ENCODE results near the gene PSAPL1.

PSAPL1 gene

GRCh38 chr4:7439699-7440098 lies 5.0 kb upstream of the PSAPL1 start:
- Histone ChIP-seq H3K9ac (ENCODE audit: low read length) (no peak overlapping the region), H2AK5ac (ENCODE audit: low read length) (no peak overlapping the region), H4K12ac (ENCODE audit: low read depth, low read length) (no peak overlapping the region), H3K14ac (ENCODE audit: low read length) (no peak overlapping the region), H2BK5ac (ENCODE audit: low read depth, low read length, poor library complexity) (no peak overlapping the region), H3K4ac (ENCODE audit: low read depth, low read length) (no peak overlapping the region), H3K4me3 (ENCODE audit: low read depth, low read length) (peak overlapping the region; percentile 25), H3K4me1 (ENCODE audit: control insufficient read depth in 1 of 2, insufficient read depth in 2 of 2, low read length in 2 of 2) (peaks cover 0 to 3% of the 10 kb centered on the region in 2 experiments), H4K8ac (ENCODE audit: low read depth, low read length) (no peak overlapping the region), H4K91ac (ENCODE audit: low read depth, low read length) (no peak overlapping the region), H3K4me2 (ENCODE audit: low read length) (no peak overlapping the region), H3K27ac (ENCODE audit: low read depth, low read length) (no peak overlapping the region), H3K36me3 (ENCODE audit: control insufficient read depth in 1 of 2, insufficient read depth in 2 of 2, low read length in 2 of 2) (no peaks in the 10 kb centered on the region), H3K23ac (ENCODE audit: low read length) (no peak overlapping the region), H3K79me1 (ENCODE audit: low read length) (no peaks in the 10 kb centered on the region), H3K27me3 (ENCODE audit: insufficient read depth, low read length) (no peaks in the 10 kb centered on the region), H2BK12ac (ENCODE audit: low read length) (no peak overlapping the region), H3K9me3 (ENCODE audit: insufficient read depth, low read depth, low read length) (peaks cover 2% of the 10 kb centered on the region), H3K18ac (ENCODE audit: low read length) (no peak overlapping the region), H3K79me2 (ENCODE audit: control insufficient read depth, insufficient read depth, low read length, poor library complexity) (no peaks in the 10 kb centered on the region), H2BK120ac (ENCODE audit: insufficient read depth, low read length, poor library complexity) (no peak overlapping the region), H2AFZ (ENCODE audit: insufficient read depth, low read length, poor library complexity) (no peak overlapping the region)
- no peak for DNase-seq
- WGBS (ENCODE audit: extremely low coverage, insufficient coverage, insufficient read length) = no CpG with 5 or more reads among the region's 2 CpGs

- Histone ChIP-seq H3K79me2 (ENCODE audit: control insufficient read depth, insufficient read depth, low read length, poor library complexity) (no peaks in the 10 kb centered on the region), H2BK12ac (ENCODE audit: low read length) (no peak overlapping the region), H4K12ac (ENCODE audit: low read depth, low read length) (no peak overlapping the region), H3K27me3 (ENCODE audit: insufficient read depth, low read length) (no peaks in the 10 kb centered on the region), H3K27ac (ENCODE audit: low read depth, low read length) (no peak overlapping the region), H3K18ac (ENCODE audit: low read length) (no peak overlapping the region), H4K91ac (ENCODE audit: low read depth, low read length) (no peak overlapping the region), H3K9ac (ENCODE audit: low read length) (no peak overlapping the region), H3K79me1 (ENCODE audit: low read length) (no peaks in the 10 kb centered on the region), H3K4ac (ENCODE audit: low read depth, low read length) (no peak overlapping the region), H4K8ac (ENCODE audit: low read depth, low read length) (no peak overlapping the region), H2BK120ac (ENCODE audit: insufficient read depth, low read length, poor library complexity) (no peak overlapping the region), H3K14ac (ENCODE audit: low read length) (no peak overlapping the region), H3K4me2 (ENCODE audit: low read length) (no peak overlapping the region), H2AK5ac (ENCODE audit: low read length) (no peak overlapping the region), H3K36me3 (ENCODE audit: control insufficient read depth in 1 of 2, insufficient read depth in 2 of 2, low read length in 2 of 2) (no peaks in the 10 kb centered on the region), H3K4me3 (ENCODE audit: low read depth, low read length) (no peak overlapping the region), H3K4me1 (ENCODE audit: control insufficient read depth in 1 of 2, insufficient read depth in 2 of 2, low read length in 2 of 2) (peaks cover 0 to 3% of the 10 kb centered on the region in 2 experiments), H3K23ac (ENCODE audit: low read length) (no peak overlapping the region), H3K9me3 (ENCODE audit: insufficient read depth, low read depth, low read length) (peaks cover 2% of the 10 kb centered on the region), H2AFZ (ENCODE audit: insufficient read depth, low read length, poor library complexity) (no peak overlapping the region), H2BK5ac (ENCODE audit: low read depth, low read length, poor library complexity) (no peak overlapping the region)
- WGBS (ENCODE audit: extremely low coverage, insufficient coverage, insufficient read length) = no CpG with 5 or more reads among the region's 13 CpGs
- no peak for DNase-seq
These were observed 1.5 kb upstream of the PSAPL1 start for GRCh38 chr4:7436256-7436655.

- Histone ChIP-seq H2BK120ac (ENCODE audit: insufficient read depth, low read length, poor library complexity) (no peak overlapping the region), H3K14ac (ENCODE audit: low read length) (no peak overlapping the region), H3K79me1 (ENCODE audit: low read length) (no peaks in the 10 kb centered on the region), H3K4ac (ENCODE audit: low read depth, low read length) (no peak overlapping the region), H3K9ac (ENCODE audit: low read length) (no peak overlapping the region), H3K4me2 (ENCODE audit: low read length) (no peak overlapping the region), H3K36me3 (ENCODE audit: control insufficient read depth in 1 of 2, insufficient read depth in 2 of 2, low read length in 2 of 2) (no peaks in the 10 kb centered on the region), H3K27ac (ENCODE audit: low read depth, low read length) (no peak overlapping the region), H3K4me1 (ENCODE audit: control insufficient read depth in 1 of 2, insufficient read depth in 2 of 2, low read length in 2 of 2) (peaks cover 0 to 4% of the 10 kb centered on the region in 2 experiments), H3K4me3 (ENCODE audit: low read depth, low read length) (no peak overlapping the region), H2BK12ac (ENCODE audit: low read length) (no peak overlapping the region), H2AK5ac (ENCODE audit: low read length) (no peak overlapping the region), H3K23ac (ENCODE audit: low read length) (no peak overlapping the region), H3K9me3 (ENCODE audit: insufficient read depth, low read depth, low read length) (peaks cover 2% of the 10 kb centered on the region), H3K27me3 (ENCODE audit: insufficient read depth, low read length) (no peaks in the 10 kb centered on the region), H4K91ac (ENCODE audit: low read depth, low read length) (no peak overlapping the region), H2BK5ac (ENCODE audit: low read depth, low read length, poor library complexity) (no peak overlapping the region), H3K18ac (ENCODE audit: low read length) (no peak overlapping the region), H3K79me2 (ENCODE audit: control insufficient read depth, insufficient read depth, low read length, poor library complexity) (no peaks in the 10 kb centered on the region), H4K8ac (ENCODE audit: low read depth, low read length) (no peak overlapping the region), H2AFZ (ENCODE audit: insufficient read depth, low read length, poor library complexity) (no peak overlapping the region), H4K12ac (ENCODE audit: low read depth, low read length) (no peak overlapping the region)
- WGBS (ENCODE audit: extremely low coverage, insufficient coverage, insufficient read length) = no CpG with 5 or more reads among the region's 11 CpGs
- DNase-seq = peak; percentile 23 to 59
These were observed 836 bp upstream of the PSAPL1 start for GRCh38 chr4:7435471-7436061.

GRCh38 chr4:7434141-7434765 lies 477 bp downstream of the PSAPL1 start:
- Histone ChIP-seq H3K9ac (ENCODE audit: low read length) (no peak overlapping the region), H3K4me1 (ENCODE audit: control insufficient read depth in 1 of 2, insufficient read depth in 2 of 2, low read length in 2 of 2) (peaks cover 0 to 6% of the 10 kb centered on the region in 2 experiments), H3K9me3 (ENCODE audit: insufficient read depth, low read depth, low read length) (no peaks in the 10 kb centered on the region), H3K79me2 (ENCODE audit: control insufficient read depth, insufficient read depth, low read length, poor library complexity) (no peaks in the 10 kb centered on the region), H2AK5ac (ENCODE audit: low read length) (no peak overlapping the region), H4K8ac (ENCODE audit: low read depth, low read length) (no peak overlapping the region), H2BK120ac (ENCODE audit: insufficient read depth, low read length, poor library complexity) (no peak overlapping the region), H3K14ac (ENCODE audit: low read length) (no peak overlapping the region), H4K91ac (ENCODE audit: low read depth, low read length) (no peak overlapping the region), H4K12ac (ENCODE audit: low read depth, low read length) (no peak overlapping the region), H2BK5ac (ENCODE audit: low read depth, low read length, poor library complexity) (no peak overlapping the region), H3K79me1 (ENCODE audit: low read length) (no peaks in the 10 kb centered on the region), H3K4me2 (ENCODE audit: low read length) (no peak overlapping the region), H3K18ac (ENCODE audit: low read length) (no peak overlapping the region), H3K4ac (ENCODE audit: low read depth, low read length) (no peak overlapping the region), H3K36me3 (ENCODE audit: control insufficient read depth in 1 of 2, insufficient read depth in 2 of 2, low read length in 2 of 2) (no peaks in the 10 kb centered on the region), H3K27me3 (ENCODE audit: insufficient read depth, low read length) (no peaks in the 10 kb centered on the region), H3K23ac (ENCODE audit: low read length) (no peak overlapping the region), H3K27ac (ENCODE audit: low read depth, low read length) (no peak overlapping the region), H3K4me3 (ENCODE audit: low read depth, low read length) (no peak overlapping the region), H2BK12ac (ENCODE audit: low read length) (no peak overlapping the region), H2AFZ (ENCODE audit: insufficient read depth, low read length, poor library complexity) (no peak overlapping the region)
- no CpG with 5 or more reads among the region's 26 CpGs for WGBS (ENCODE audit: extremely low coverage, insufficient coverage, insufficient read length)
- no peak for DNase-seq
